ENCODE measurements around the gene CTNNB1.

Gene CTNNB1

DNA sequence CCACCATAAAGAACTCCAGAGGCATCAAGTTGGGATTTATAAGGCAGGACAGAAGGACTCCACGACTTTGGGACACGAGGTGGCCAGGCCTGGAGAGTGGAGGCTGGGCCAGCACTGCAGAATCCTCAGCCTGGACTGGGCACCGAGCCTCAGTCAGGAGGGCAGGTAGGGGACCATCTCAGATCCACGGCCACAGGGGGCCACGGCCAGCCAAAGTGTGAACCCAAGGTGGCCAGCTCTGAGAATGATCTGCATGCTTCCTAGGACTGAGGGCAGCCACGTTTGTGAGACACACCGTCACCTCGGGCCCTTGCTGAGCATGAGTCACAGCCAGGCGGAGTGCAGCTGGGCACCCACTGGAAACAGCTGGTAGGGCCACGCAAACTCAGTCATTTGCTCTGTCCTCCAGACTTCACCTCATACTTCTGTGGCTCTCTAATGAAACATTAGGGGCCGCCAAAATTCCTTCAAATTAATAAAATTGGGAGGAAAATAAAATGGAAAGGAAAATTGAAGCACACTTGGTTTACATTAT is 65.8 kb downstream of the CTNNB1 start:
- WGBS, result 81% methylated on average over 9 of the region's 11 CpGs
- Histone ChIP-seq H3K4me3 (ENCODE audit: insufficient read depth in 1 of 2, low read depth in 1 of 2, low read length in 2 of 2) (no peak overlapping the region), H3K4ac (ENCODE audit: low read depth in 1 of 2, low read length in 2 of 2) (no peak overlapping the region)

DNA sequence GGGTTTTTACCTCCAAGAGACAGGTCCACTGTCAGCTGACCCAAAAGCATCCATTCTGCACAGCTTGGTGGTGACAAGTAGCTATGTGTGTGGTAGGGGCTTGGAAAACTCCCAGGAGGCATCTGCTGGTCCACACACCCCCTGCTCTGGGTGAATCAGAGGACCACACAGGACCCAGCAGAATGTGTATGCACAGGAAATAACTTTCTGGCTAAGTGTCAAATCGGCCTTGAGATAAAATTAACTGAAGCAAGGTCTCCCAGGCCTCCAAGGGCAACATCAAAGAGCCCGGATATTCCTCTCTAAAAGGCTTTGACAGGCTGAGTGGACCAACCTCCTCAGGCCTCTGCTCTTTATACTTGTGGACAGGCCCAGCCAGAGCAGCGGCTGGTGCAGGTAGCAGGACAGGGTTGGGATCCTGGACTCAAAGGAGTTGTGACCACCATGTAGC is 66.5 kb downstream of the CTNNB1 start:
- no peak overlapping the region for H3K18ac ChIP-seq (ENCODE audit: low read depth in 1 of 2, low read length in 2 of 2)
- no peak overlapping the region for H4K91ac ChIP-seq (ENCODE audit: low read length)
- H3K23ac ChIP-seq (ENCODE audit: low read length in 2 of 2), result no peak overlapping the region
- H2BK15ac ChIP-seq (ENCODE audit: low read depth, poor library complexity, severe bottlenecking), result no peak overlapping the region
- H3K4ac ChIP-seq (ENCODE audit: low read depth in 1 of 2, low read length in 2 of 2), result no peak overlapping the region
- H3K4me2 ChIP-seq (ENCODE audit: low read length, poor library complexity, severe bottlenecking), result no peak overlapping the region
- no peak overlapping the region for H2BK120ac ChIP-seq (ENCODE audit: low read depth, low read length)
- H3K9ac ChIP-seq (ENCODE audit: low read length), result no peak overlapping the region
- no peak overlapping the region for H2BK12ac ChIP-seq (ENCODE audit: low read length in 2 of 2)
- no peak overlapping the region for H2AK5ac ChIP-seq (ENCODE audit: low read length, severe bottlenecking)
- H2BK5ac ChIP-seq (ENCODE audit: low read depth, low read length, poor library complexity, severe bottlenecking), result no peak overlapping the region
- no peaks in the 10 kb centered on the region for H3K79me1 ChIP-seq (replicated peaks; ENCODE audit: low read length, poor library complexity, severe bottlenecking)
- no peaks in the 10 kb centered on the region for H3K27me3 ChIP-seq (ENCODE audit: control insufficient read depth in 1 of 2, insufficient read depth in 1 of 2, low read length in 2 of 2)
- peak; percentile 41 for DNase-seq
- H3K36me3 ChIP-seq (ENCODE audit: control insufficient read depth in 1 of 2, insufficient read depth in 2 of 2, low read depth in 1 of 2, low read length in 2 of 2), result peaks cover 0 to 2% of the 10 kb centered on the region in 2 experiments
- H3K9me3 ChIP-seq (ENCODE audit: control insufficient read depth, low read length), result no peaks in the 10 kb centered on the region
- 69% methylated on average over 3 of the region's 3 CpGs for WGBS
- no peak overlapping the region for H3K4me3 ChIP-seq (ENCODE audit: insufficient read depth in 1 of 2, low read depth in 1 of 2, low read length in 2 of 2)
- H3K4me1 ChIP-seq (ENCODE audit: control insufficient read depth, insufficient read depth, low read depth, low read length), result peaks cover 25% of the 10 kb centered on the region
- no peak overlapping the region for H4K8ac ChIP-seq (ENCODE audit: low read length)
- H3K27ac ChIP-seq (ENCODE audit: low read length, poor library complexity, severe bottlenecking), result peak overlapping the region; percentile 44
- no peak overlapping the region for H2AFZ ChIP-seq (ENCODE audit: low read depth, low read length)
- H3K14ac ChIP-seq (ENCODE audit: low read length in 2 of 2), result no peak overlapping the region

More for the DNA sequence above, 65.8 kb downstream of the CTNNB1 start:
- Histone ChIP-seq H4K8ac (ENCODE audit: low read length) (no peak overlapping the region), H2AFZ (ENCODE audit: low read depth, low read length) (no peak overlapping the region), H3K23ac (ENCODE audit: low read length in 2 of 2) (no peak overlapping the region), H2BK15ac (ENCODE audit: low read depth, poor library complexity, severe bottlenecking) (no peak overlapping the region), H3K9ac (ENCODE audit: low read length) (no peak overlapping the region), H2BK12ac (ENCODE audit: low read length in 2 of 2) (no peak overlapping the region), H3K4me1 (ENCODE audit: control insufficient read depth, insufficient read depth, low read depth, low read length) (peaks cover 25% of the 10 kb centered on the region), H3K36me3 (ENCODE audit: control insufficient read depth in 1 of 2, insufficient read depth in 2 of 2, low read depth in 1 of 2, low read length in 2 of 2) (peaks cover 0 to 2% of the 10 kb centered on the region in 2 experiments), H2BK5ac (ENCODE audit: low read depth, low read length, poor library complexity, severe bottlenecking) (no peak overlapping the region), H3K4me2 (ENCODE audit: low read length, poor library complexity, severe bottlenecking) (no peak overlapping the region), H3K27ac (ENCODE audit: low read length, poor library complexity, severe bottlenecking) (peak overlapping the region; percentile 44), H3K79me1 (replicated peaks; ENCODE audit: low read length, poor library complexity, severe bottlenecking) (no peaks in the 10 kb centered on the region), H3K27me3 (ENCODE audit: control insufficient read depth in 1 of 2, insufficient read depth in 1 of 2, low read length in 2 of 2) (no peaks in the 10 kb centered on the region), H2AK5ac (ENCODE audit: low read length, severe bottlenecking) (peak overlapping the region; percentile 43), H4K91ac (ENCODE audit: low read length) (no peak overlapping the region), H2BK120ac (ENCODE audit: low read depth, low read length) (no peak overlapping the region), H3K18ac (ENCODE audit: low read depth in 1 of 2, low read length in 2 of 2) (no peak overlapping the region), H3K14ac (ENCODE audit: low read length in 2 of 2) (peak overlapping the region in 1 of 2 experiments; percentile 41), H3K9me3 (ENCODE audit: control insufficient read depth, low read length) (no peaks in the 10 kb centered on the region)
- peak; percentile 37 for DNase-seq

DNA sequence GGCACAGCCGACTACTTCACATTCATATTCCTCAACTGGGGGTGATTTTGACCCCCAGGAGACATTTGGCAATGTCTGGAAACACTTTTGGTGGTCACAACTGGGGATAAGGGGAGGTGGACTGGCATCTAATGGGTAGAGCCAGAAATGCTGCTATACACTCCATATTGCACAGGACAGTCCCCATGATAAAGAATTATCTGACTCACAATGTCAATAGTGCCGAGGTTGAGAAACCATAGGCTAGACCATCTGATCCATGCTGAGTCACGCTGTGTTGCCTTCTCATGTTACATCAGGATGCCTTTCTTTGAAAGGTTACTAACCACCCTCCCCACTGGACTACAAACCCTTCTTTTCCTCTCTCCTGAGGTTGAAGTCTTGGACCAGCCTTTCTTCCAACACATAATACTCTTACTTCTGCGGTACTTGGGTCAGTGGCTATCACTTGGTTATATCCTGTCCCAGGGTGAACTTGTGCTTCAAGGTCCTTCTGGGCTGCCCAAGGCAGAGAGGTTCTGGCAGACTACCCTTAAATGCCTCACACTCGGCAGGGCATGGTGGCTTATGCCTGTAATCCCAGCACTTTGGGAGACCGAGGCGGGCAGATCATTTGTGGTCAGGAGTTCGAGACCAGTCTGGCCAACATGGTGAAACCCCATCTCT is 68.8 kb downstream of the CTNNB1 start:
- H3K9me3 ChIP-seq (ENCODE audit: control insufficient read depth, low read length), result no peaks in the 10 kb centered on the region
- no peak overlapping the region for H3K4ac ChIP-seq (ENCODE audit: low read depth in 1 of 2, low read length in 2 of 2)
- no peak overlapping the region for H2BK15ac ChIP-seq (ENCODE audit: low read depth, poor library complexity, severe bottlenecking)
- H3K4me2 ChIP-seq (ENCODE audit: low read length, poor library complexity, severe bottlenecking), result no peak overlapping the region
- no peak overlapping the region for H4K8ac ChIP-seq (ENCODE audit: low read length)
- DNase-seq, result peak; percentile 85
- H2AK5ac ChIP-seq (ENCODE audit: low read length, severe bottlenecking), result peak overlapping the region; percentile 69
- no peak overlapping the region for H3K4me3 ChIP-seq (ENCODE audit: insufficient read depth in 1 of 2, low read depth in 1 of 2, low read length in 2 of 2)
- peaks cover 25% of the 10 kb centered on the region for H3K4me1 ChIP-seq (ENCODE audit: control insufficient read depth, insufficient read depth, low read depth, low read length)
- no peak overlapping the region for H2AFZ ChIP-seq (ENCODE audit: low read depth, low read length)
- no peak overlapping the region for H3K9ac ChIP-seq (ENCODE audit: low read length)
- H3K23ac ChIP-seq (ENCODE audit: low read length in 2 of 2), result no peak overlapping the region
- H3K18ac ChIP-seq (ENCODE audit: low read depth in 1 of 2, low read length in 2 of 2), result no peak overlapping the region
- peak overlapping the region; percentile 41 for H3K27ac ChIP-seq (ENCODE audit: low read length, poor library complexity, severe bottlenecking)
- no peak overlapping the region for H2BK5ac ChIP-seq (ENCODE audit: low read depth, low read length, poor library complexity, severe bottlenecking)
- no peaks in the 10 kb centered on the region for H3K79me1 ChIP-seq (replicated peaks; ENCODE audit: low read length, poor library complexity, severe bottlenecking)
- H3K14ac ChIP-seq (ENCODE audit: low read length in 2 of 2), result no peak overlapping the region
- no peak overlapping the region for H4K91ac ChIP-seq (ENCODE audit: low read length)
- H2BK12ac ChIP-seq (ENCODE audit: low read length in 2 of 2), result peak overlapping the region in 1 of 2 experiments; percentile 18
- no peaks in the 10 kb centered on the region for H3K27me3 ChIP-seq (ENCODE audit: control insufficient read depth in 1 of 2, insufficient read depth in 1 of 2, low read length in 2 of 2)
- peaks cover 0 to 2% of the 10 kb centered on the region in 2 experiments for H3K36me3 ChIP-seq (ENCODE audit: control insufficient read depth in 1 of 2, insufficient read depth in 2 of 2, low read depth in 1 of 2, low read length in 2 of 2)
- WGBS, result 84% methylated on average over 6 of the region's 8 CpGs
- no peak overlapping the region for H2BK120ac ChIP-seq (ENCODE audit: low read depth, low read length)

DNA sequence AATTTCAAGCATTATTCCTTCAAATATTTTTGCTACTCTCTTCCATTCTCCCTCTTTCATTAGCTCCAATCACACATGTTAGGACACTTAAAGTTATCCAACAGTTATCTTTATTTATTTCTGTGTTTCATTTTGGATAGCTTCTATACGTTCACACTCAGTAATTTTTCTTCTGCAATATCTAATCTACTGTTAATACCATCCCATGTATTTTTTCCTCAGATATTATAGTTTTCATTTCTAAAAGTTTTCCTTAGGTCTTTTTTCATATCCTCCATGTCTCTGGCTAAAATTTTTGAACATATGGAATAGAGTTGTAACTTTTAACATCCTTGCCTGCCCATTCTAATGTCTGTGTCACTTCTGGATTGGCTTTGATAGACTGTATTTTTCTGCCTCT is 73.4 kb downstream of the CTNNB1 start:
- Histone ChIP-seq H3K79me1 (replicated peaks; ENCODE audit: low read length, poor library complexity, severe bottlenecking) (no peaks in the 10 kb centered on the region), H3K27ac (ENCODE audit: low read length, poor library complexity, severe bottlenecking) (no peak overlapping the region), H3K14ac (ENCODE audit: low read length in 2 of 2) (no peak overlapping the region), H2BK5ac (ENCODE audit: low read depth, low read length, poor library complexity, severe bottlenecking) (no peak overlapping the region), H2BK12ac (ENCODE audit: low read length in 2 of 2) (no peak overlapping the region), H4K8ac (ENCODE audit: low read length) (no peak overlapping the region), H3K4ac (ENCODE audit: low read depth in 1 of 2, low read length in 2 of 2) (no peak overlapping the region), H3K23ac (ENCODE audit: low read length in 2 of 2) (no peak overlapping the region), H3K4me2 (ENCODE audit: low read length, poor library complexity, severe bottlenecking) (no peak overlapping the region), H3K36me3 (ENCODE audit: control insufficient read depth in 1 of 2, insufficient read depth in 2 of 2, low read depth in 1 of 2, low read length in 2 of 2) (no peaks in the 10 kb centered on the region), H2BK120ac (ENCODE audit: low read depth, low read length) (no peak overlapping the region), H3K4me1 (ENCODE audit: control insufficient read depth, insufficient read depth, low read depth, low read length) (peaks cover 9% of the 10 kb centered on the region), H3K9me3 (ENCODE audit: control insufficient read depth, low read length) (no peaks in the 10 kb centered on the region), H2AK5ac (ENCODE audit: low read length, severe bottlenecking) (no peak overlapping the region), H3K18ac (ENCODE audit: low read depth in 1 of 2, low read length in 2 of 2) (no peak overlapping the region), H3K4me3 (ENCODE audit: insufficient read depth in 1 of 2, low read depth in 1 of 2, low read length in 2 of 2) (no peak overlapping the region), H3K27me3 (ENCODE audit: control insufficient read depth in 1 of 2, insufficient read depth in 1 of 2, low read length in 2 of 2) (no peaks in the 10 kb centered on the region), H2BK15ac (ENCODE audit: low read depth, poor library complexity, severe bottlenecking) (no peak overlapping the region), H2AFZ (ENCODE audit: low read depth, low read length) (no peak overlapping the region), H3K9ac (ENCODE audit: low read length) (no peak overlapping the region), H4K91ac (ENCODE audit: low read length) (no peak overlapping the region)
- WGBS, result 88% methylated on average over 1 of the region's 1 CpG
- no peak for DNase-seq

Data from mesenchymal stem cell (in vitro differentiated cells and primary cell).